ENCODE results near the gene F8. TPM values are rescaled to one million over a fixed set of nuclear protein-coding genes. Genes with fewer than 3 reads are reported as not detected.

Gene F8
- total and polyA plus RNA-seq, 2 of the 4 experiments (the other 2 are of a cell fraction) = 1.4 to 1.5 TPM

DNA sequence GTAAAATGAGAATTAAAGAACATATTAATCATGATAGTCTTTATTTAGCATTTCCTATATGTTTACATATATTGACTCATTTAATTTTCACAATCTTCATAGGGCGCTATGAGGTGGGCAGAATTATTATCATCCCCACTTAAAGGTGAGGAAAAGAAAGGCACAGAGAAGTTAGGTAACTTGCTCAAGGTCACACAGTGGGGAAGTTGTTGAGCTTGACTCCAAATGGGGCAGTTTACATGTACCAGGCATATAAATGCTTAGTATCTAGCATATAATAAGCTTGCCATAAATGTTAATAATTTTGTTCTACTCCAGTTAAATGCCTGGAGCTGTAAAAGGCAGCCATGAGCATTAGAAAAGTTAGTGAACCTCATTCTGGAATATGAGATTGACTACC is 46.9 kb upstream of the F8 start:
- no TSS peak for BruUV-seq (replicated peaks)
- POLR2A ChIA-PET (ENCODE audit: unreplicated experiment) = no interaction called here

More for the DNA sequence above, 46.9 kb upstream of the F8 start:
- TF ChIP-seq RCOR1 (IDR thresholded peaks at IDR 0.05; ENCODE audit: insufficient replicate concordance, low read length) (no peak), NFE2L2 (IDR thresholded peaks at IDR 0.05; ENCODE audit: low read depth, low read length) (no peak)
- TF ChIP-seq, protein P1, sequence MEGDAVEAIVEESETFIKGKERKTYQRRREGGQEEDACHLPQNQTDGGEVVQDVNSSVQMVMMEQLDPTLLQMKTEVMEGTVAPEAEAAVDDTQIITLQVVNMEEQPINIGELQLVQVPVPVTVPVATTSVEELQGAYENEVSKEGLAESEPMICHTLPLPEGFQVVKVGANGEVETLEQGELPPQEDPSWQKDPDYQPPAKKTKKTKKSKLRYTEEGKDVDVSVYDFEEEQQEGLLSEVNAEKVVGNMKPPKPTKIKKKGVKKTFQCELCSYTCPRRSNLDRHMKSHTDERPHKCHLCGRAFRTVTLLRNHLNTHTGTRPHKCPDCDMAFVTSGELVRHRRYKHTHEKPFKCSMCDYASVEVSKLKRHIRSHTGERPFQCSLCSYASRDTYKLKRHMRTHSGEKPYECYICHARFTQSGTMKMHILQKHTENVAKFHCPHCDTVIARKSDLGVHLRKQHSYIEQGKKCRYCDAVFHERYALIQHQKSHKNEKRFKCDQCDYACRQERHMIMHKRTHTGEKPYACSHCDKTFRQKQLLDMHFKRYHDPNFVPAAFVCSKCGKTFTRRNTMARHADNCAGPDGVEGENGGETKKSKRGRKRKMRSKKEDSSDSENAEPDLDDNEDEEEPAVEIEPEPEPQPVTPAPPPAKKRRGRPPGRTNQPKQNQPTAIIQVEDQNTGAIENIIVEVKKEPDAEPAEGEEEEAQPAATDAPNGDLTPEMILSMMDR (conservative IDR thresholded peaks at IDR 0.05; ENCODE audit: low read depth, low read length) = no peak
- Histone ChIP-seq H3K4me1 (ENCODE audit: control insufficient read depth, insufficient read depth, low read length) (peaks cover 6% of the 10 kb centered on the region), H2AK9ac (replicated peaks; ENCODE audit: low read depth, low read length, poor library complexity) (no peak overlapping the region), H3K4ac (ENCODE audit: low read depth, low read length) (no peak overlapping the region), H3K9ac (ENCODE audit: low read depth, low read length) (no peak overlapping the region), H2BK5ac (ENCODE audit: low read depth, low read length, poor library complexity, severe bottlenecking) (no peak overlapping the region), H2BK15ac (ENCODE audit: low read depth, low read length) (no peak overlapping the region), H3K4me2 (ENCODE audit: low read depth, low read length) (peak overlapping the region; percentile 94; the same call in 1 of the 2 replicates), H2AFZ (replicated peaks; ENCODE audit: low read length, poor library complexity) (no peak overlapping the region), H3K27ac (ENCODE audit: insufficient read depth, low read length) (no peak overlapping the region), H3K9me3 (ENCODE audit: control insufficient read depth, insufficient read depth, low read length) (no peaks in the 10 kb centered on the region), H3K56ac (ENCODE audit: extremely low read depth, insufficient read depth, low read length) (no peak overlapping the region), H3K14ac (replicated peaks; ENCODE audit: low read depth, low read length) (no peak overlapping the region), H3K18ac (ENCODE audit: low read depth, low read length) (no peak overlapping the region), H3K4me3 (ENCODE audit: insufficient read depth, low read depth, low read length) (no peak overlapping the region), H2BK120ac (ENCODE audit: low read depth, low read length) (no peak overlapping the region), H3K27me3 (ENCODE audit: control insufficient read depth, insufficient read depth, low read length) (no peaks in the 10 kb centered on the region), H3K79me1 (ENCODE audit: low read depth in 1 of 2, low read length in 2 of 2) (peaks cover 8 to 33% of the 10 kb centered on the region in 2 experiments; a peak in 3 of 4 replicates), H3K9me1 (ENCODE audit: insufficient read depth, low read length) (no peaks in the 10 kb centered on the region), H4K8ac (ENCODE audit: low read depth in 2 of 2, low read length in 2 of 2) (no peak overlapping the region), H2AK5ac (ENCODE audit: low read depth, low read length) (no peak overlapping the region), H4K91ac (ENCODE audit: insufficient read depth, low read depth, low read length) (no peak overlapping the region), H3K36me3 (ENCODE audit: control insufficient read depth, insufficient read depth, low read length) (no peaks in the 10 kb centered on the region), H2BK20ac (ENCODE audit: low read depth, low read length) (no peak overlapping the region), H3K23ac (ENCODE audit: low read depth, low read length) (no peak overlapping the region), H4K20me1 (ENCODE audit: insufficient read depth, low read length) (no peaks in the 10 kb centered on the region), H4K5ac (ENCODE audit: low read depth, low read length) (no peak overlapping the region)
- CTCF ChIA-PET = no interaction called here
- ATAC-seq (ENCODE audit: low read depth) (no peak), DNase-seq (no peak)
- in situ Hi-C loops (cut with MboI; ENCODE audit: low sequenced_read_pairs) (no loop called here), intact Hi-C loops (cut with micrococcal nuclease) (no loop called here), dilution Hi-C loops (cut with HindIII; ENCODE audit: low sequenced_read_pairs, unreplicated experiment) (no loop called here)
- WGBS, 2 experiments (ENCODE audit: extremely low coverage in 2 of 2, insufficient read length in 1 of 2) = no CpG with 5 or more reads among the region's 1 CpG
